Fibroblast of skin of abdomen (primary cell): ENCODE results near the gene SELENOO. TPM values are rescaled to one million over a fixed set of nuclear protein-coding genes. Genes with fewer than 3 reads are reported as not detected.
"Not testable (repeated sequence)": the region's sequence is repeated elsewhere in the genome, so short reads cannot be mapped to it uniquely, and the experiment has no call there.

Source experiments
- DNase-seq: peaks from one replicate; pipeline ENCODE4 v3.0.0-alpha.2; 2013
- polyA plus RNA-seq, 2 experiments: library from polyadenylated mRNA; unstranded; fragments of 120-200 nt; gene quantifications; one replicate each; pipeline ENCODE4 v1.2.1, GENCODE V29; 2013; ENCODE audit not compliant: insufficient read length in 2 of 2

The SELENOO gene
- polyA plus RNA-seq (2013, experiment 1 of 2; ENCODE audit: insufficient read length), result 14.9 TPM
- polyA plus RNA-seq (2013, experiment 2 of 2; ENCODE audit: insufficient read length), result 15.1 TPM

- DNase-seq, result peak; percentile 88
These were observed at the start of gene SELENOO for GRCh38 chr22:50200461-50201190. TSS of gene SELENOO (plus strand) at chr22:50201011. CDS start at chr22:50201037, 26 bp downstream.

GRCh38 chr22:50151571-50152537, 49.0 kb upstream of the SELENOO start:
- no peak for DNase-seq

GRCh38 chr22:50153056-50153755, 47.6 kb upstream of the SELENOO start:
- no peak for DNase-seq

- no peak for DNase-seq
These were observed 47.1 kb upstream of the SELENOO start for GRCh38 chr22:50153756-50154140.

GRCh38 chr22:50157709-50158375, 43.0 kb upstream of the SELENOO start:
- DNase-seq, result no peak

GRCh38 chr22:50160947-50161346, 39.9 kb upstream of the SELENOO start:
- DNase-seq, result no peak

GRCh38 chr22:50161508-50162390, 39.1 kb upstream of the SELENOO start:
- DNase-seq, result no peak

- no peak for DNase-seq
These were observed 38.3 kb upstream of the SELENOO start for GRCh38 chr22:50162391-50162956.

- DNase-seq, result no peak
These were observed 35.2 kb upstream of the SELENOO start for GRCh38 chr22:50165436-50166123.

GRCh38 chr22:50167689-50168489, 32.9 kb upstream of the SELENOO start:
- no peak for DNase-seq

- not testable (repeated sequence) for DNase-seq
These were observed 32.2 kb upstream of the SELENOO start for GRCh38 chr22:50168490-50169180.

- no peak for DNase-seq
These were observed 31.5 kb upstream of the SELENOO start for GRCh38 chr22:50169181-50169759.

- DNase-seq, result no peak
These were observed 31.0 kb upstream of the SELENOO start for GRCh38 chr22:50169774-50170341.

GRCh38 chr22:50170453-50171318, 30.1 kb upstream of the SELENOO start, which contains the start of gene PANX2:
TSS of gene PANX2 (plus strand) at chr22:50170731. CDS start at chr22:50170731, 0 bp downstream.
- no peak for DNase-seq

GRCh38 chr22:50171319-50171964, 29.4 kb upstream of the SELENOO start:
- DNase-seq, result no peak

- no peak for DNase-seq
These were observed 28.8 kb upstream of the SELENOO start for GRCh38 chr22:50171965-50172421.
